ENCODE measurements around the gene TGM1. TPM values are rescaled to one million over a fixed set of nuclear protein-coding genes. Genes with fewer than 3 reads are reported as not detected.

The TGM1 gene
- total and polyA plus RNA-seq, 10 of the 15 experiments (the other 5 are each of a cell fraction or from before 2014, with no cell fraction given) = 0.05 to 5.9 (median 1.8) TPM

DNA sequence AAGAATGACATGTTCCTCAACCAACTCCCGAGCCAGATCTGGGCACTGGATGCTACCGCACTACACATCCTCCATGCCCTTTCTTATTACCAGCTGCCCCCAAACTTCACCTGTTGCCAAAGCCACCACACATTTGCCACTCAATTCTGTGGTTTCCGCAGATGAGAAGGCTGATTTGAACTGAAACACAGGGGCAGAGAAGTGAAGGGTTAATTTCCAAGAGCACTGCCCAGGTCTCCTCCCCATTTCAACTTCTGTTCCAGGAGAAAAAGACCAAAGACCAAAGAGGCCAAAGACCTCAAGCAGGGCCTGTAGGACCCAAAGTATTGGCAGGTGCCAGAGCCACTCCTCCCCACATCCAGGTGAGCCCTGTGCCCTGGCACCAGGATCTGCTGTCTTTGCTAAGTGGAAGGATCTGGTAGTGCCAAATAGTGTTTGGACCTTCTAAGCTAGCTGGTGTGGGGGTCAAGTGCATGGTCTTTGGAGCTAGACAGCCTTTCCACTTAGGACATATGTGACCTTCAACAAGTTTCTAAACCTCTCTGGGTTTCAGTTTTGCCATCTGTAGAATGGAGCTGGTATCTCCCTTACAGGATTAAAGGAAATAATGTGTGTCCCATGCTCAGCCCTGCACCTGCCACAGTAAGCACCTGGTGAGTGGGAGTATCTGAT lies 28.6 kb upstream of the TGM1 start:
- H3K9me3 ChIP-seq (replicated peaks; ENCODE audit: control insufficient read depth, insufficient read depth, low read length) = no peaks in the 10 kb centered on the region
- ChIA-PET CTCF (interaction anchor here (0.6 to 13.4 kb wide), 6 partner anchors 11 to 76 kb away, joined by 3 to 269 read pairs (median 9); partner anchors contain the start of genes CIDEB, MDP1, RABGGTA and TINF2), SMC1A (ENCODE audit: uncharacterized antibody, unreplicated experiment) (interaction anchor here (0.7 to 3.0 kb wide), 6 partner anchors 8 to 140 kb away, joined by 3 to 14 read pairs (median 6); partner anchors contain the start of genes DHRS1, NOP9, RABGGTA and TINF2), POLR2A (interaction anchor here (1.0 to 1.7 kb wide), 3 partner anchors 11 to 51 kb away, joined by 3 to 4 read pairs (median 3); no protein-coding TSS in a partner anchor), RAD21 (ENCODE audit: unreplicated experiment) (interaction anchor here (1.0 to 3.0 kb wide), 4 partner anchors 8 to 49 kb away, joined by 3 to 16 read pairs (median 10); partner anchors contain the start of genes CIDEB, DHRS1, NOP9 and TINF2)
- FAIRE-seq = no peak
- in situ Hi-C loops (cut with MboI) (no loop called here), intact Hi-C loops (cut with micrococcal nuclease; ENCODE audit: unreplicated experiment) (no loop called here)
- H2AFZ ChIP-seq (ENCODE audit: control insufficient read depth, low read depth, low read length) = no peak overlapping the region
- H3K27me3 ChIP-seq (replicated peaks in 1 of 2; ENCODE audit: control insufficient read depth in 2 of 2, insufficient read depth in 2 of 2, low read length in 1 of 2) = no peaks in the 10 kb centered on the region
- H3K36me3 ChIP-seq (ENCODE audit: control insufficient read depth in 2 of 2, insufficient read depth in 2 of 2, low read length in 1 of 2) = peaks cover 13 to 37% of the 10 kb centered on the region in 2 experiments
- no peak overlapping the region for H3K4me3 ChIP-seq
- H4K20me1 ChIP-seq (ENCODE audit: control insufficient read depth, insufficient read depth) = no peaks in the 10 kb centered on the region
- 100% methylated on average over 3 of the region's 3 CpGs for WGBS (ENCODE audit: insufficient coverage, insufficient replicate concordance, low lambda C conversion rate, missing lambda C conversion rate)
- DNase-seq (ENCODE audit: low read depth, low spot score) = no peak
- no peak overlapping the region for H3K4me2 ChIP-seq (ENCODE audit: control insufficient read depth, insufficient read depth)
- H3K9ac ChIP-seq (ENCODE audit: control insufficient read depth, insufficient read depth, low read length) = no peak overlapping the region
- H3K27ac ChIP-seq (ENCODE audit: control insufficient read depth, insufficient read depth) = no peak overlapping the region
- BruUV-seq (replicated peaks) = no TSS peak
- H3K79me2 ChIP-seq (ENCODE audit: control insufficient read depth, insufficient read depth, low read length) = no peaks in the 10 kb centered on the region; the same call in 1 of the 2 replicates
- no peak for ATAC-seq
- H3K4me1 ChIP-seq (ENCODE audit: control insufficient read depth, insufficient read depth, low read length) = peaks cover 19% of the 10 kb centered on the region
- TF ChIP-seq E4F1 (IDR thresholded peaks at IDR 0.05; ENCODE audit: borderline replicate concordance, partially characterized antibody) = no peak
- TF ChIP-seq RAD51 (IDR thresholded peaks at IDR 0.05) = no peak
- no peak for TF ChIP-seq STAT3 (IDR thresholded peaks at IDR 0.05; ENCODE audit: low read depth, low read length)
- no peak for TF ChIP-seq TCF7 (IDR thresholded peaks at IDR 0.05; ENCODE audit: borderline replicate concordance)
- no peak for TF ChIP-seq ZNF687 (IDR thresholded peaks at IDR 0.05)
- TF ChIP-seq CHD1 (IDR thresholded peaks at IDR 0.05; ENCODE audit: low read depth, low read length) = no peak
- no peak for TF ChIP-seq ASH2L (IDR thresholded peaks at IDR 0.05; ENCODE audit: borderline replicate concordance, low read depth)
- TF ChIP-seq MLLT1 (IDR thresholded peaks at IDR 0.05) = no peak
- no peak for TF ChIP-seq STAT1 (conservative IDR thresholded peaks at IDR 0.05)
- TF ChIP-seq POLR2AphosphoS5 (IDR thresholded peaks at IDR 0.05; ENCODE audit: low read length) = no peak
- no peak for TF ChIP-seq KDM1A (IDR thresholded peaks at IDR 0.05; ENCODE audit: borderline replicate concordance)
- TF ChIP-seq CHD4 (IDR thresholded peaks at IDR 0.05) = no peak
- no peak for TF ChIP-seq ATF3 (IDR thresholded peaks at IDR 0.05; ENCODE audit: borderline replicate concordance, extremely low read depth, low read depth, low read length)
